Measurements from ENCODE around the gene VCL.

GRCh38 chr10:73948947-73949633 is 48.8 kb upstream of the VCL start:
- TF ChIP-seq, protein P1, sequence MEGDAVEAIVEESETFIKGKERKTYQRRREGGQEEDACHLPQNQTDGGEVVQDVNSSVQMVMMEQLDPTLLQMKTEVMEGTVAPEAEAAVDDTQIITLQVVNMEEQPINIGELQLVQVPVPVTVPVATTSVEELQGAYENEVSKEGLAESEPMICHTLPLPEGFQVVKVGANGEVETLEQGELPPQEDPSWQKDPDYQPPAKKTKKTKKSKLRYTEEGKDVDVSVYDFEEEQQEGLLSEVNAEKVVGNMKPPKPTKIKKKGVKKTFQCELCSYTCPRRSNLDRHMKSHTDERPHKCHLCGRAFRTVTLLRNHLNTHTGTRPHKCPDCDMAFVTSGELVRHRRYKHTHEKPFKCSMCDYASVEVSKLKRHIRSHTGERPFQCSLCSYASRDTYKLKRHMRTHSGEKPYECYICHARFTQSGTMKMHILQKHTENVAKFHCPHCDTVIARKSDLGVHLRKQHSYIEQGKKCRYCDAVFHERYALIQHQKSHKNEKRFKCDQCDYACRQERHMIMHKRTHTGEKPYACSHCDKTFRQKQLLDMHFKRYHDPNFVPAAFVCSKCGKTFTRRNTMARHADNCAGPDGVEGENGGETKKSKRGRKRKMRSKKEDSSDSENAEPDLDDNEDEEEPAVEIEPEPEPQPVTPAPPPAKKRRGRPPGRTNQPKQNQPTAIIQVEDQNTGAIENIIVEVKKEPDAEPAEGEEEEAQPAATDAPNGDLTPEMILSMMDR (IDR thresholded peaks at IDR 0.05): no peak
- TF ChIP-seq POLR2AphosphoS5 (IDR thresholded peaks at IDR 0.05) (no peak), POLR2A (IDR thresholded peaks at IDR 0.05) (no peak)
